SK-N-MC (cell line): ENCODE results near the gene CROCC.

ENCODE experiments used
- DNase-seq: peaks from one replicate; pipeline ENCODE4 v3.0.0-alpha.2; 2011; ENCODE audit warnings: low read depth, low spot score
- H3K27ac ChIP-seq: fragments of 200-600 bp; sonication (generic); 2 replicates; pipeline ENCODE4 v1.5.1; 2016; ENCODE audit warnings: mixed run types
- H3K36me3 ChIP-seq: fragments of 200-600 bp; sonication (generic); 2 replicates; pipeline ENCODE4 v1.6.1; 2017; ENCODE audit warnings: antibody characterized with exemption, low read length, mixed read lengths; ENCODE audit not compliant: insufficient read depth
- H3K4me3 ChIP-seq: fragments of 200-600 bp; sonication (generic); 2 replicates; pipeline ENCODE4 v1.5.1; 2016
- H3K9ac ChIP-seq: fragments of 200-600 bp; sonication (generic); 2 replicates; pipeline ENCODE4 v1.8.0; 2017; ENCODE audit warnings: mixed run types, mixed read lengths; ENCODE audit not compliant: insufficient read length
- H3K9me3 ChIP-seq: fragments of 200-600 bp; sonication (generic); 2 replicates; pipeline ENCODE4 v1.6.1; 2017; ENCODE audit warnings: low read depth, mild to moderate bottlenecking, antibody characterized with exemption, low read length, moderate library complexity, mixed read lengths
- EZH2 ChIP-seq: fragments of 200-600 bp; sonication (generic); IDR thresholded peaks from one replicate; pipeline ENCODE4 v1.6.1; 2017; ENCODE audit warnings: antibody characterized with exemption
- FOXP2 ChIP-seq: optimal IDR thresholded peaks from 2 replicates; pipeline ENCODE3; 2011; ENCODE audit warnings: mild to moderate bottlenecking, moderate library complexity; ENCODE audit not compliant: insufficient read depth; ENCODE audit errors: extremely low read length, control extremely low read depth
- POLR2AphosphoS5 ChIP-seq: IDR thresholded peaks from 2 replicates; pipeline ENCODE4 v1.6.1; 2012; ENCODE audit warnings: mild to moderate bottlenecking, low read depth, low read length, borderline replicate concordance

Gene CROCC

GRCh38 chr1:16993521-16994038 is 71.8 kb downstream of the CROCC start:
- no peak for DNase-seq
- H3K9ac ChIP-seq: no peak overlapping the region
- TF ChIP-seq POLR2AphosphoS5 (no peak), EZH2 (no peak), FOXP2 (no peak)
- H3K36me3 ChIP-seq: no peaks in the 10 kb centered on the region
- no peaks in the 10 kb centered on the region for H3K9me3 ChIP-seq
- no peak overlapping the region for H3K27ac ChIP-seq
- H3K4me3 ChIP-seq: no peak overlapping the region

- Histone ChIP-seq H3K4me3 (no peak overlapping the region), H3K9ac (no peak overlapping the region), H3K27ac (no peak overlapping the region), H3K36me3 (peaks cover 2% of the 10 kb centered on the region; the same call in 1 of the 2 replicates), H3K9me3 (no peaks in the 10 kb centered on the region)
- no peak for TF ChIP-seq EZH2
- no peak for TF ChIP-seq FOXP2
- no peak for TF ChIP-seq POLR2AphosphoS5
- DNase-seq: no peak
These were observed 75.1 kb downstream of the CROCC start for GRCh38 chr1:16996845-16997244.

GRCh38 chr1:16998589-16998988 is 76.9 kb downstream of the CROCC start:
- no peak overlapping the region for H3K27ac ChIP-seq
- H3K4me3 ChIP-seq: no peak overlapping the region
- H3K9me3 ChIP-seq: no peaks in the 10 kb centered on the region
- peaks cover 10% of the 10 kb centered on the region; the same call in 1 of the 2 replicates for H3K36me3 ChIP-seq
- no peak overlapping the region for H3K9ac ChIP-seq
- DNase-seq: no peak
- no peak for TF ChIP-seq EZH2
- TF ChIP-seq POLR2AphosphoS5: no peak
- no peak for TF ChIP-seq FOXP2

GRCh38 chr1:16999863-17000262 is 78.1 kb downstream of the CROCC start:
- TF ChIP-seq POLR2AphosphoS5: no peak
- TF ChIP-seq FOXP2: no peak
- no peak for TF ChIP-seq EZH2
- DNase-seq: no peak

GRCh38 chr1:17001760-17002523 is 80.2 kb downstream of the CROCC start:
- Histone ChIP-seq H3K4me3 (no peak overlapping the region), H3K27ac (no peak overlapping the region), H3K9me3 (no peaks in the 10 kb centered on the region), H3K9ac (no peak overlapping the region), H3K36me3 (peaks cover 10% of the 10 kb centered on the region; the same call in 1 of the 2 replicates)
- no peak for TF ChIP-seq FOXP2
- DNase-seq: no peak

More at GRCh38 chr1:16999863-17000262, 78.1 kb downstream of the CROCC start:
- Histone ChIP-seq H3K4me3 (no peak overlapping the region), H3K27ac (no peak overlapping the region), H3K9ac (no peak overlapping the region), H3K36me3 (peaks cover 10% of the 10 kb centered on the region; the same call in 1 of the 2 replicates), H3K9me3 (no peaks in the 10 kb centered on the region)

GRCh38 chr1:17002524-17002902 is 80.8 kb downstream of the CROCC start:
- Histone ChIP-seq H3K9ac (no peak overlapping the region), H3K9me3 (no peaks in the 10 kb centered on the region), H3K36me3 (peaks cover 10% of the 10 kb centered on the region; the same call in 1 of the 2 replicates), H3K27ac (no peak overlapping the region), H3K4me3 (no peak overlapping the region)
- no peak for DNase-seq
- TF ChIP-seq EZH2: no peak

GRCh38 chr1:17004466-17005364 is 83.0 kb downstream of the CROCC start:
- Histone ChIP-seq H3K9me3 (no peaks in the 10 kb centered on the region), H3K27ac (no peak overlapping the region), H3K4me3 (no peak overlapping the region), H3K9ac (no peak overlapping the region), H3K36me3 (peaks cover 10% of the 10 kb centered on the region; the same call in 1 of the 2 replicates)
- DNase-seq: no peak
- TF ChIP-seq POLR2AphosphoS5 (no peak), FOXP2 (no peak), EZH2 (no peak)

GRCh38 chr1:17005365-17005740 is 83.6 kb downstream of the CROCC start:
- Histone ChIP-seq H3K9me3 (no peaks in the 10 kb centered on the region), H3K9ac (no peak overlapping the region), H3K27ac (no peak overlapping the region), H3K4me3 (no peak overlapping the region), H3K36me3 (peaks cover 10% of the 10 kb centered on the region; the same call in 1 of the 2 replicates)
- no peak for DNase-seq
- no peak for TF ChIP-seq FOXP2
